GM18505 (cell line): ENCODE measurements around the gene SF3A2.

ENCODE experiments used
- ATAC-seq: cut with Tn5 transposase; IDR thresholded peaks from one replicate; pipeline ENCODE4 v1.9.1; 2021; ENCODE audit not compliant: unreplicated experiment
- POLR2A ChIP-seq: IDR thresholded peaks from 4 replicates; pipeline ENCODE4 v1.6.1; 2011; ENCODE audit warnings: borderline replicate concordance; ENCODE audit not compliant: insufficient read depth, insufficient read length; ENCODE audit errors: extremely low read depth

The SF3A2 gene, protein sequence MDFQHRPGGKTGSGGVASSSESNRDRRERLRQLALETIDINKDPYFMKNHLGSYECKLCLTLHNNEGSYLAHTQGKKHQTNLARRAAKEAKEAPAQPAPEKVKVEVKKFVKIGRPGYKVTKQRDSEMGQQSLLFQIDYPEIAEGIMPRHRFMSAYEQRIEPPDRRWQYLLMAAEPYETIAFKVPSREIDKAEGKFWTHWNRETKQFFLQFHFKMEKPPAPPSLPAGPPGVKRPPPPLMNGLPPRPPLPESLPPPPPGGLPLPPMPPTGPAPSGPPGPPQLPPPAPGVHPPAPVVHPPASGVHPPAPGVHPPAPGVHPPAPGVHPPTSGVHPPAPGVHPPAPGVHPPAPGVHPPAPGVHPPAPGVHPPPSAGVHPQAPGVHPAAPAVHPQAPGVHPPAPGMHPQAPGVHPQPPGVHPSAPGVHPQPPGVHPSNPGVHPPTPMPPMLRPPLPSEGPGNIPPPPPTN

GRCh38 chr19:2236314-2237050 is at the start of gene SF3A2, which contains the start of gene PLEKHJ1:
TSS of gene SF3A2 (plus strand) at chr19:2236824. CDS start at chr19:2243419, 6,595 bp downstream.
TSS of gene PLEKHJ1 (minus strand) at chr19:2236329. CDS start at chr19:2236248, 81 bp downstream.
- peak; percentile 73 for ATAC-seq
- peak; percentile 71 for TF ChIP-seq POLR2A

DNA sequence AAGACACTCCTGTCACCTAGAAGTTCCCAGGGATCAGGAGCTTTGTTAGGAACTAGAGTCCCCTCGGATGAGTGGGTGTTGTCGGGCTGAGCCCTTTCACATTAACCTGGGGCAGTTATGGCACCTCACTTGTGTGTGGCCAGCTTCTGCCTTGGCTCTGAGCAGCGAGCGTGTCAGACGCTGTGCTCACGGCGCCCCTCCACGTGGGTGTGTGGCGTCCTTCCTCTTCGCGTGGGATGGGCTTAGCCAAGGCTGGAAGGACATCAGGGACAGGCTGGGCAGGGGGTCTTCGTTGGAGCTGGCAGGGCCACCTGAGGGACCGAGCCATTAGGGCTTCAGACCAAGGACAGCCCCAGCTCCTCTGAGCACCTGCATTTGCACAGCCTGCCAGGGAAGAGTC is 49.5 kb upstream of the SF3A2 start:
- ATAC-seq: no peak
- no peak for TF ChIP-seq POLR2A

- TF ChIP-seq POLR2A: no peak
- ATAC-seq: no peak
These were observed 47.8 kb upstream of the SF3A2 start for GRCh38 chr19:2188708-2189385.

GRCh38 chr19:2189880-2190279 is 46.7 kb upstream of the SF3A2 start:
- no peak for TF ChIP-seq POLR2A
- no peak for ATAC-seq

GRCh38 chr19:2190848-2191455 is 45.7 kb upstream of the SF3A2 start:
- no peak for TF ChIP-seq POLR2A
- no peak for ATAC-seq

DNA sequence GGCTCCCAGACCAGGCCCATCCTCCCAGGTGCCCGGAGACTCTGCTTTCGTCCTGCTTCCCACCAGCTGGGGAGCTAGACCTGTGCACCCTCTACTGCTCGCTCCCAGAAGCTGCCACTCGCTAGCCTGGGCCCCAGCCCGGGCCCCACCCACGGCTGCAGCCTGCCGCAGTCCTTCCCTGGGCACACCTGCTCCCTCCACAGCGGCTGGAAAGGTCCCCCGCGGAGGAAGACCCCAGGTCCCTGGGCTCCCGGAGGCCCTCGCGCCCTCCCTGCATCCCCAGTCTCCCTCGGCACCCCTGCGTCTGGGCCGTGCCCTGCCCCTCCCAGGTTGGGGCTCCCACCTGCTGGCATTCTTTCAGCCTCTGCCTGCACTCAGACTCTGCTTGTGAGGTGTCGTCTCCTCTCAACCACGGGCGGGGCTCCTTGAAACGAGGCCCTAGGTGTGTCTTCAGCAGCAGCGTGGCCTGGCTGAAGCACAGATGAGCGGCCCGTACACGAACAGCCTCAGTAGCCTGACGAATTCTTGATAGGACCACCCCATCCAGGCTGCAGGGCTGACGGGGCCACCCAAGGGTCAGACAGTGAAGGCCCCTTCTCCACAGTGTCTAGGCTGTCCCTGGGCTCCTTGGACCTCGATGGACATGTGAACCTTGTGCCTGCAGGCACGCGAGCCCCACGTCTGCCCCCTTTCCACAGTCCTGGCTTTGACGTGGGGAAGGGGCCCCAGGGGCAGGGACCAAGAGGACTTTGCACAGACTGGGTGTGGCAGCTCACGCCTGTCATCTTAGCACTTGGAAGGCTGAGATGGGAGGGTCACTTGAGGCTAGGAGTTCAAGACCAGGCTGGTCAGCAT is 44.9 kb upstream of the SF3A2 start:
- no peak for TF ChIP-seq POLR2A
- ATAC-seq: no peak

DNA sequence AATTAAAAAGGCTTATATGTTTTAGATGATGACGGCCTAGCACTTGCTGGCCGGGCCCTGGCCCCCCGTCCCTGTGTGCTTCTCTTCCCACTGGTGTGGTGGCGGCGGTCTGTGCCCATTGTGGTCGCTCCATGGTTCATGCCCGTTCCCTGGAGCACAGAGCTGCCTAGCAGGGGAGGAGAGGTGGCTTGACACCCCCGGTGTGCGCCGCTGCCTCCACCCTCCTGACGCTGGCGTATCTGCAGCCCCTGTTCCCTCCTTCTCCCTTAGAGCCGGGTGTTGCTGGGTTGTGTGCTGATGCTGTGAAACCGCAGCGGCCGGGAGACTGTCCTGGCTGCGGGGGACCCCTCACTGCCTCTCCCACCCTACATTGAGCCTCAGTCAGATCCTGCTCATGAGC is 43.8 kb upstream of the SF3A2 start:
- TF ChIP-seq POLR2A: no peak
- no peak for ATAC-seq

- no peak for TF ChIP-seq POLR2A
- ATAC-seq: no peak
These were observed 42.8 kb upstream of the SF3A2 start for GRCh38 chr19:2193807-2194206.

GRCh38 chr19:2194513-2195078 is 42.0 kb upstream of the SF3A2 start:
- TF ChIP-seq POLR2A: no peak
- no peak for ATAC-seq

GRCh38 chr19:2195361-2195760 is 41.3 kb upstream of the SF3A2 start:
- ATAC-seq: no peak
- TF ChIP-seq POLR2A: no peak

- no peak for ATAC-seq
These were observed 40.7 kb upstream of the SF3A2 start for GRCh38 chr19:2195914-2196313.

GRCh38 chr19:2197270-2197669 is 39.4 kb upstream of the SF3A2 start:
- no peak for ATAC-seq
- TF ChIP-seq POLR2A: no peak

More at GRCh38 chr19:2195914-2196313, 40.7 kb upstream of the SF3A2 start:
- no peak for TF ChIP-seq POLR2A
